ENCODE results near the gene SEPHS1.

GRCh38 chr10:13309792-13310191, 38.3 kb downstream of the SEPHS1 start:
- TF ChIP-seq CTCF (IDR thresholded peaks at IDR 0.05; ENCODE audit: insufficient read depth, low read depth, low read length) (no peak), EZH2 (IDR thresholded peaks at IDR 0.05; ENCODE audit: insufficient read depth, low read length) (no peak)

Data from astrocyte (in vitro differentiated cells and primary cell).